ENCODE results near the gene CENPP. TPM values are rescaled to one million over a fixed set of nuclear protein-coding genes. Genes with fewer than 3 reads are reported as not detected.
"Not testable (repeated sequence)": the region's sequence is repeated elsewhere in the genome, so short reads cannot be mapped to it uniquely, and the experiment has no call there.

Gene CENPP
- total RNA-seq, 1 donor from 2014 or later = 5.7 TPM

- FAIRE-seq (no peak), DNase-seq (ENCODE audit: low spot score in 2 of 2) (no peak)
Measured at GRCh38 chr9:92377876-92378275, 52.1 kb downstream of the CENPP start.

- FAIRE-seq = no peak
- DNase-seq (ENCODE audit: low spot score in 2 of 2) = no peak
Measured at GRCh38 chr9:92378865-92379560, 53.3 kb downstream of the CENPP start.

- DNase-seq (ENCODE audit: low spot score in 2 of 2) = no peak
- FAIRE-seq = no peak
Measured at GRCh38 chr9:92380603-92381002, 54.9 kb downstream of the CENPP start.

GRCh38 chr9:92381775-92382174 is 56.0 kb downstream of the CENPP start:
- peak; percentile 57 for FAIRE-seq
- DNase-seq (ENCODE audit: low spot score in 2 of 2) = no peak

GRCh38 chr9:92384375-92384774 is 58.6 kb downstream of the CENPP start:
- FAIRE-seq (no peak), DNase-seq (ENCODE audit: low spot score in 2 of 2) (no peak)

GRCh38 chr9:92385001-92385400 is 59.2 kb downstream of the CENPP start:
- DNase-seq (ENCODE audit: low spot score in 2 of 2) = no peak
- no peak for FAIRE-seq

- DNase-seq (ENCODE audit: low spot score in 2 of 2) = no peak
- no peak for FAIRE-seq
Measured at GRCh38 chr9:92385477-92385876, 59.7 kb downstream of the CENPP start.

- no peak for DNase-seq (ENCODE audit: low spot score in 2 of 2)
- no peak for FAIRE-seq
Measured at GRCh38 chr9:92385953-92386352, 60.2 kb downstream of the CENPP start.

- no peak for DNase-seq (ENCODE audit: low spot score in 2 of 2)
- no peak for FAIRE-seq
Measured at GRCh38 chr9:92392690-92393089, 66.9 kb downstream of the CENPP start.

- FAIRE-seq (no peak), DNase-seq (ENCODE audit: low spot score in 2 of 2) (no peak)
Measured at GRCh38 chr9:92393686-92394085, 67.9 kb downstream of the CENPP start.

- no peak for DNase-seq (ENCODE audit: low spot score in 2 of 2)
Measured at GRCh38 chr9:92395617-92396016, 69.9 kb downstream of the CENPP start.

GRCh38 chr9:92397853-92398252 is 72.1 kb downstream of the CENPP start:
- FAIRE-seq = no peak
- DNase-seq (ENCODE audit: low spot score in 2 of 2) = no peak

More at GRCh38 chr9:92395617-92396016, 69.9 kb downstream of the CENPP start:
- FAIRE-seq = no peak

- FAIRE-seq = no peak
- DNase-seq (ENCODE audit: low spot score in 2 of 2) = no peak
Measured at GRCh38 chr9:92402360-92402759, 76.6 kb downstream of the CENPP start.

GRCh38 chr9:92402826-92403745 is 77.3 kb downstream of the CENPP start:
- FAIRE-seq (no peak), DNase-seq (ENCODE audit: low spot score in 2 of 2) (no peak)

- FAIRE-seq = no peak
- DNase-seq (ENCODE audit: low spot score in 2 of 2) = no peak
Measured at GRCh38 chr9:92404042-92404836, 78.5 kb downstream of the CENPP start, which contains the start of gene OGN. Gene OGN, minus strand, starts transcription at chr9:92404578. Its CDS starts 1,171 bp downstream, at chr9:92403407.

- DNase-seq (ENCODE audit: low spot score in 2 of 2) (no peak), FAIRE-seq (no peak)
Measured at GRCh38 chr9:92405818-92406217, 80.1 kb downstream of the CENPP start.

- DNase-seq (ENCODE audit: low spot score in 2 of 2) (peak in 1 of 2 donors; percentile 7), FAIRE-seq (no peak)
Measured at GRCh38 chr9:92406477-92406876, 80.7 kb downstream of the CENPP start.

- no peak for DNase-seq (ENCODE audit: low spot score in 2 of 2)
- FAIRE-seq = no peak
Measured at GRCh38 chr9:92407818-92408217, 82.1 kb downstream of the CENPP start.

GRCh38 chr9:92408747-92409478 is 83.2 kb downstream of the CENPP start:
- FAIRE-seq (no peak), DNase-seq (ENCODE audit: low spot score in 2 of 2) (no peak)

- FAIRE-seq = not testable (repeated sequence)
Measured at GRCh38 chr9:92411157-92411556, 85.4 kb downstream of the CENPP start.

More at GRCh38 chr9:92411157-92411556, 85.4 kb downstream of the CENPP start:
- DNase-seq (ENCODE audit: low spot score in 2 of 2) = not testable (repeated sequence)
